Astrocyte of the spinal cord (primary cell): ENCODE data around the gene CDC73.

Experiments
- DNase-seq: peaks from one replicate; pipeline ENCODE4 v3.0.0; 2011; ENCODE audit warnings: low read depth, low spot score
- H3K4me3 ChIP-seq: 2 replicates; pipeline ENCODE4 v1.5.1; 2011; ENCODE audit warnings: low read depth, mild to moderate bottlenecking, low read length, moderate library complexity
- CTCF ChIP-seq: IDR thresholded peaks from 2 replicates; pipeline ENCODE4 v1.5.1; 2012; ENCODE audit warnings: low read depth, mild to moderate bottlenecking, low read length, inconsistent platforms
- in situ Hi-C: cut with HindIII; loops from 2 replicates; pipeline ENCODE4 v1.10.0; 2017; ENCODE audit warnings: low sequenced_read_pairs

The CDC73 gene

GRCh38 chr1:193211539-193211938 lies 89.7 kb downstream of the CDC73 start:
- TF ChIP-seq CTCF, result no peak
- in situ Hi-C loops, result no loop called here
- DNase-seq, result peak; percentile 76
- no peak overlapping the region for H3K4me3 ChIP-seq

- no peak for TF ChIP-seq CTCF
- in situ Hi-C loops, result no loop called here
- no peak overlapping the region for H3K4me3 ChIP-seq
- DNase-seq, result no peak
These were observed 90.8 kb downstream of the CDC73 start for GRCh38 chr1:193212637-193213036.

GRCh38 chr1:193213998-193214397 lies 92.2 kb downstream of the CDC73 start:
- DNase-seq, result no peak
- in situ Hi-C loops, result no loop called here
- TF ChIP-seq CTCF, result no peak

GRCh38 chr1:193216920-193217319 lies 95.1 kb downstream of the CDC73 start:
- DNase-seq, result no peak
- TF ChIP-seq CTCF, result no peak
- in situ Hi-C loops, result no loop called here
- H3K4me3 ChIP-seq, result no peak overlapping the region

More at GRCh38 chr1:193213998-193214397, 92.2 kb downstream of the CDC73 start:
- no peak overlapping the region for H3K4me3 ChIP-seq

GRCh38 chr1:193219391-193219790 lies 97.6 kb downstream of the CDC73 start:
- in situ Hi-C loops, result no loop called here
- no peak for DNase-seq
- H3K4me3 ChIP-seq, result no peak overlapping the region
- TF ChIP-seq CTCF, result no peak

DNA sequence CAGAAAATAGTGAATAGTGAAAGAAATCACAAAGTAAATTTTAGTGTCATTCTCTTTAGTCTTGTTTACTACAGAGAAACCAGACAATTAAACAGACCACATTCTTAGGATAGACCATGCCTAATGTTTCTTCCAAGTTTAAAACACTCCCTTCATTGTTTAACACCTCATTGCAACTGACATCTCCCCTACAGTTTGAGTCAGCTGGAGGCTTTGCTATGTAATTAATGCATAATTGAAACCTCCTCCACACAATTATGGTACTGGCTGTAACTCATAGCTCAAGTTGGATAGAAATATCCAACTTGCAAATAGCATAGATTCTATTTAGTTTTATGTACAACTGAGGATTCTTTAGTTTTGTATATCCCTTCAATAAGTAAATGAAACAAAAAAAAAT lies 99.8 kb downstream of the CDC73 start:
- no peak for DNase-seq
- TF ChIP-seq CTCF, result no peak
- no peak overlapping the region for H3K4me3 ChIP-seq
- in situ Hi-C loops, result no loop called here

- no peak overlapping the region for H3K4me3 ChIP-seq
- no peak for TF ChIP-seq CTCF
- in situ Hi-C loops, result no loop called here
- DNase-seq, result no peak
These were observed 100.3 kb downstream of the CDC73 start for GRCh38 chr1:193222056-193222615.
